Erythroblast (primary cell): ENCODE measurements around the gene NF1.

ENCODE experiments used
- GATA1 ChIP-seq: IDR thresholded peaks from 2 replicates; pipeline ENCODE4 v1.6.1; 2011; ENCODE audit warnings: low read depth, mild to moderate bottlenecking, control low read depth, low read length, moderate library complexity
- POLR2A ChIP-seq: IDR thresholded peaks from 2 replicates; pipeline ENCODE4 v1.6.1; 2011; ENCODE audit warnings: mild to moderate bottlenecking, low read length

- TF ChIP-seq POLR2A: no peak
- TF ChIP-seq GATA1: no peak
These were observed 216.7 kb downstream of the NF1 start for GRCh38 chr17:31311526-31311925.
